Measurements from ENCODE around the gene PDP2. TPM values are rescaled to one million over a fixed set of nuclear protein-coding genes. Genes with fewer than 3 reads are reported as not detected.

The PDP2 gene
- polyA plus RNA-seq, 1 of the 3 experiments (the other 2 are of a cell fraction): 4.7 TPM

DNA sequence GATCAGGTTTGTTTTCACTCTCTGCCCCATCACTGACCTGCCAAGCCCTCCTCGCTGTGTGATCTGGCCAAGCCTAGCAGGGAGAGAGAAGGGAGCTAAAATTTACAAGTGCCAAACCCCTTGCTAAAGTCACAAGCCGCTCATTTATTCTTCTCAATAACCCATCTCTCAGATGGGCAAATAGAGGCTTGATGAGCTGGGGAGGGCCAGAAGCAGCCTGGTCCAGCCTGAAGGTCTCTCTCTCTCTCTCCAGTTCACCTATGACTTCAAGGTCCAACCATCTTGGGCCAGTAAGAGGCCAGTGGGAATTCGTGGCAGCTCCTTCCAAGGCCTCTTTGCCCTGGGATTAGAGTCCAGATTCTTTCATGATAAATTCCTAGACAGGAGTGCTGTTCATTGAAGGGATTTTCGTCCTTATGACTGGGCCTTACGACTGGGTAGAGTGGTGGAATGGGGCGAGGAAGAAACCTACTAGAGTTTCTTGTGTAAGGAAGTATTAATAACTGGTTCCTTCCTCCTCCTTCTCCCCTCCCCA is 32.7 kb upstream of the PDP2 start:
- no peak overlapping the region for H2AFZ ChIP-seq (ENCODE audit: low read depth)
- no peaks in the 10 kb centered on the region for H4K20me1 ChIP-seq (ENCODE audit: insufficient read depth)
- H3K9me3 ChIP-seq: no peaks in the 10 kb centered on the region
- peaks cover 0 to 8% of the 10 kb centered on the region in 2 experiments; a peak in 1 of 4 replicates for H3K4me1 ChIP-seq (ENCODE audit: control insufficient read depth in 1 of 2, insufficient read depth in 2 of 2, low read depth in 1 of 2, low read length in 1 of 2)
- H3K79me2 ChIP-seq (ENCODE audit: insufficient read depth): no peaks in the 10 kb centered on the region
- peaks cover 15% of the 10 kb centered on the region; the same call in 1 of the 2 replicates for H3K27me3 ChIP-seq (ENCODE audit: insufficient read depth)
- TF ChIP-seq TEAD4 (IDR thresholded peaks at IDR 0.05; ENCODE audit: borderline replicate concordance, insufficient read depth) (no peak), YY1 (IDR thresholded peaks at IDR 0.05; ENCODE audit: low read depth) (no peak), TAF1 (IDR thresholded peaks at IDR 0.05; ENCODE audit: borderline replicate concordance, low read depth, low read length) (no peak), FOXM1 (IDR thresholded peaks at IDR 0.05; ENCODE audit: low read depth) (no peak), FOXJ3 (CRISPR knock-in tag; IDR thresholded peaks at IDR 0.05) (no peak), MEF2A (IDR thresholded peaks at IDR 0.05; ENCODE audit: borderline replicate concordance, low read depth) (no peak), JUND (IDR thresholded peaks at IDR 0.05) (no peak), CHD2 (IDR thresholded peaks at IDR 0.05; ENCODE audit: low read length, partially characterized antibody) (no peak)
- TF ChIP-seq, protein P1, sequence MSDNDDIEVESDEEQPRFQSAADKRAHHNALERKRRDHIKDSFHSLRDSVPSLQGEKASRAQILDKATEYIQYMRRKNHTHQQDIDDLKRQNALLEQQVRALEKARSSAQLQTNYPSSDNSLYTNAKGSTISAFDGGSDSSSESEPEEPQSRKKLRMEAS (IDR thresholded peaks at IDR 0.05; ENCODE audit: low read depth): no peak
- TF ChIP-seq, protein P2, sequence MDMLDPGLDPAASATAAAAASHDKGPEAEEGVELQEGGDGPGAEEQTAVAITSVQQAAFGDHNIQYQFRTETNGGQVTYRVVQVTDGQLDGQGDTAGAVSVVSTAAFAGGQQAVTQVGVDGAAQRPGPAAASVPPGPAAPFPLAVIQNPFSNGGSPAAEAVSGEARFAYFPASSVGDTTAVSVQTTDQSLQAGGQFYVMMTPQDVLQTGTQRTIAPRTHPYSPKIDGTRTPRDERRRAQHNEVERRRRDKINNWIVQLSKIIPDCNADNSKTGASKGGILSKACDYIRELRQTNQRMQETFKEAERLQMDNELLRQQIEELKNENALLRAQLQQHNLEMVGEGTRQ (IDR thresholded peaks at IDR 0.05; ENCODE audit: borderline replicate concordance, low read depth, low read length): no peak
- TF ChIP-seq, protein P3, sequence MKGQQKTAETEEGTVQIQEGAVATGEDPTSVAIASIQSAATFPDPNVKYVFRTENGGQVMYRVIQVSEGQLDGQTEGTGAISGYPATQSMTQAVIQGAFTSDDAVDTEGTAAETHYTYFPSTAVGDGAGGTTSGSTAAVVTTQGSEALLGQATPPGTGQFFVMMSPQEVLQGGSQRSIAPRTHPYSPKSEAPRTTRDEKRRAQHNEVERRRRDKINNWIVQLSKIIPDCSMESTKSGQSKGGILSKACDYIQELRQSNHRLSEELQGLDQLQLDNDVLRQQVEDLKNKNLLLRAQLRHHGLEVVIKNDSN (IDR thresholded peaks at IDR 0.05; ENCODE audit: borderline replicate concordance, low read depth): no peak
- TF ChIP-seq, protein P4, sequence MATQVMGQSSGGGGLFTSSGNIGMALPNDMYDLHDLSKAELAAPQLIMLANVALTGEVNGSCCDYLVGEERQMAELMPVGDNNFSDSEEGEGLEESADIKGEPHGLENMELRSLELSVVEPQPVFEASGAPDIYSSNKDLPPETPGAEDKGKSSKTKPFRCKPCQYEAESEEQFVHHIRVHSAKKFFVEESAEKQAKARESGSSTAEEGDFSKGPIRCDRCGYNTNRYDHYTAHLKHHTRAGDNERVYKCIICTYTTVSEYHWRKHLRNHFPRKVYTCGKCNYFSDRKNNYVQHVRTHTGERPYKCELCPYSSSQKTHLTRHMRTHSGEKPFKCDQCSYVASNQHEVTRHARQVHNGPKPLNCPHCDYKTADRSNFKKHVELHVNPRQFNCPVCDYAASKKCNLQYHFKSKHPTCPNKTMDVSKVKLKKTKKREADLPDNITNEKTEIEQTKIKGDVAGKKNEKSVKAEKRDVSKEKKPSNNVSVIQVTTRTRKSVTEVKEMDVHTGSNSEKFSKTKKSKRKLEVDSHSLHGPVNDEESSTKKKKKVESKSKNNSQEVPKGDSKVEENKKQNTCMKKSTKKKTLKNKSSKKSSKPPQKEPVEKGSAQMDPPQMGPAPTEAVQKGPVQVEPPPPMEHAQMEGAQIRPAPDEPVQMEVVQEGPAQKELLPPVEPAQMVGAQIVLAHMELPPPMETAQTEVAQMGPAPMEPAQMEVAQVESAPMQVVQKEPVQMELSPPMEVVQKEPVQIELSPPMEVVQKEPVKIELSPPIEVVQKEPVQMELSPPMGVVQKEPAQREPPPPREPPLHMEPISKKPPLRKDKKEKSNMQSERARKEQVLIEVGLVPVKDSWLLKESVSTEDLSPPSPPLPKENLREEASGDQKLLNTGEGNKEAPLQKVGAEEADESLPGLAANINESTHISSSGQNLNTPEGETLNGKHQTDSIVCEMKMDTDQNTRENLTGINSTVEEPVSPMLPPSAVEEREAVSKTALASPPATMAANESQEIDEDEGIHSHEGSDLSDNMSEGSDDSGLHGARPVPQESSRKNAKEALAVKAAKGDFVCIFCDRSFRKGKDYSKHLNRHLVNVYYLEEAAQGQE (IDR thresholded peaks at IDR 0.05; ENCODE audit: low read depth, low read length): no peak
- H3K4me2 ChIP-seq: no peak overlapping the region
- no peak overlapping the region for H3K9ac ChIP-seq
- WGBS (ENCODE audit: low lambda C conversion rate): 62% methylated on average over 6 of the region's 6 CpGs
- CTCF ChIA-PET: interaction anchor here (1.0 to 10.1 kb wide), 5 partner anchors 12 to 197 kb away, joined by 3 to 82 read pairs (median 5); partner anchors contain the start of gene NAE1
- no peak overlapping the region for H3K4me3 ChIP-seq (ENCODE audit: low read depth in 2 of 2, low read length in 1 of 2)
- DNase-seq: no peak
- no peaks in the 10 kb centered on the region for H3F3A ChIP-seq (replicated peaks; ENCODE audit: insufficient read depth)
- H3K36me3 ChIP-seq (replicated peaks in 1 of 2; ENCODE audit: control insufficient read depth in 1 of 2, insufficient read depth in 2 of 2, low read length in 1 of 2): no peaks in the 10 kb centered on the region
- POLR2A ChIA-PET: no interaction called here
- no peak overlapping the region for H3K27ac ChIP-seq (ENCODE audit: low read depth in 2 of 2, low read length in 1 of 2)
- H3K9me2 ChIP-seq: no peaks in the 10 kb centered on the region
